ENCODE results near the gene TMEM190. TPM values are rescaled to one million over a fixed set of nuclear protein-coding genes. Genes with fewer than 3 reads are reported as not detected.
"Not testable (repeated sequence)": the region's sequence is repeated elsewhere in the genome, so short reads cannot be mapped to it uniquely, and the experiment has no call there.

TMEM190 gene
- polyA plus RNA-seq = not detected

- Mint-ChIP-seq H3K4me1 (no peaks in the 10 kb centered on the region), H3K4me3 (no peak within 1 kb of the TSS), H3K9me3 (no peaks in the 10 kb centered on the region), H3K27ac (no peak within 1 kb of the TSS), H3K36me3 (peaks cover 0 to 2% (median 0%) of the 10 kb centered on the region in 3 donors), H3K27me3 (ENCODE audit: low read depth in 3 of 3) (peaks cover 6 to 14% (median 7%) of the 10 kb centered on the region in 3 donors)
- no peak for DNase-seq
Observed at GRCh38 chr19:55376241-55376933, at the start of gene TMEM190. TMEM190 (plus strand) TSS chr19:55376826; CDS start chr19:55376854, 28 bp downstream.

- H3K4me1 Mint-ChIP-seq, H3K4me3 Mint-ChIP-seq, H3K9me3 Mint-ChIP-seq, H3K27ac Mint-ChIP-seq, H3K36me3 Mint-ChIP-seq, DNase-seq: not testable (repeated sequence)
- H3K27me3 Mint-ChIP-seq (ENCODE audit: low read depth in 3 of 3) = peaks cover 3 to 11% (median 10%) of the 10 kb centered on the region in 3 donors
Observed at GRCh38 chr19:55328774-55329318, 47.8 kb upstream of the TMEM190 start.

- not testable (repeated sequence) for H3K27ac Mint-ChIP-seq
Observed at GRCh38 chr19:55329791-55330190, 46.8 kb upstream of the TMEM190 start.

GRCh38 chr19:55333870-55334269 is 42.8 kb upstream of the TMEM190 start:
- peaks cover 19 to 20% (median 20%) of the 10 kb centered on the region in 3 donors for H3K27me3 Mint-ChIP-seq (ENCODE audit: low read depth in 3 of 3)
- H3K4me3 Mint-ChIP-seq = no peak overlapping the region
- peaks cover 6 to 8% of the 10 kb centered on the region in 2 donors for H3K4me1 Mint-ChIP-seq
- no peaks in the 10 kb centered on the region for H3K9me3 Mint-ChIP-seq
- no peak for DNase-seq
- H3K36me3 Mint-ChIP-seq = no peaks in the 10 kb centered on the region
- H3K27ac Mint-ChIP-seq = no peak overlapping the region

More at GRCh38 chr19:55329791-55330190, 46.8 kb upstream of the TMEM190 start:
- H3K36me3 Mint-ChIP-seq, H3K4me3 Mint-ChIP-seq, DNase-seq, H3K4me1 Mint-ChIP-seq, H3K9me3 Mint-ChIP-seq: not testable (repeated sequence)
- H3K27me3 Mint-ChIP-seq (ENCODE audit: low read depth in 3 of 3) = peaks cover 0 to 10% (median 10%) of the 10 kb centered on the region in 3 donors

GRCh38 chr19:55336101-55336500 is 40.5 kb upstream of the TMEM190 start:
- Mint-ChIP-seq H3K9me3 (no peaks in the 10 kb centered on the region), H3K36me3 (no peaks in the 10 kb centered on the region), H3K27me3 (ENCODE audit: low read depth in 3 of 3) (peaks cover 22 to 29% (median 28%) of the 10 kb centered on the region in 3 donors), H3K27ac (no peak overlapping the region), H3K4me1 (peaks cover 22 to 27% of the 10 kb centered on the region in 2 donors), H3K4me3 (no peak overlapping the region)
- DNase-seq = no peak

- Mint-ChIP-seq H3K9me3 (no peaks in the 10 kb centered on the region), H3K36me3 (no peaks in the 10 kb centered on the region), H3K4me3 (peak within 1 kb of the TSS; percentile 92 to 99 (median 96)), H3K27me3 (ENCODE audit: low read depth in 3 of 3) (peaks cover 22 to 29% (median 22%) of the 10 kb centered on the region in 3 donors), H3K27ac (peak within 1 kb of the TSS; percentile 97 to 100 (median 99)), H3K4me1 (peaks cover 27 to 34% of the 10 kb centered on the region in 2 donors)
- DNase-seq = peak; percentile 100
Observed at GRCh38 chr19:55339105-55339888, 37.3 kb upstream of the TMEM190 start, which contains the start of gene KMT5C. KMT5C (plus strand) TSS chr19:55339876; CDS start chr19:55341937, 2,061 bp downstream.

- Mint-ChIP-seq H3K27ac (peak overlapping the region; percentile 97 to 100 (median 99)), H3K4me3 (peak overlapping the region; percentile 92 to 99 (median 96)), H3K4me1 (peaks cover 27 to 34% of the 10 kb centered on the region in 2 donors), H3K9me3 (no peaks in the 10 kb centered on the region), H3K27me3 (ENCODE audit: low read depth in 3 of 3) (peaks cover 20 to 29% (median 22%) of the 10 kb centered on the region in 3 donors), H3K36me3 (no peaks in the 10 kb centered on the region)
- no peak for DNase-seq
Observed at GRCh38 chr19:55339889-55340783, 36.5 kb upstream of the TMEM190 start.

- Mint-ChIP-seq H3K4me1 (peaks cover 27 to 34% of the 10 kb centered on the region in 2 donors), H3K4me3 (peak overlapping the region; percentile 82 to 99 (median 88)), H3K27ac (peak overlapping the region in 5 of 6 donors; percentile 93 to 100 (median 96)), H3K36me3 (no peaks in the 10 kb centered on the region), H3K27me3 (ENCODE audit: low read depth in 3 of 3) (peaks cover 19 to 29% (median 26%) of the 10 kb centered on the region in 3 donors), H3K9me3 (no peaks in the 10 kb centered on the region)
- no peak for DNase-seq
Observed at GRCh38 chr19:55340784-55341147, 35.9 kb upstream of the TMEM190 start.

GRCh38 chr19:55341171-55341588 is 35.4 kb upstream of the TMEM190 start:
- H3K27ac Mint-ChIP-seq = peak overlapping the region in 5 of 6 donors; percentile 93 to 100 (median 96)
- peak overlapping the region; percentile 82 to 99 (median 88) for H3K4me3 Mint-ChIP-seq
- H3K4me1 Mint-ChIP-seq = peaks cover 27 to 34% of the 10 kb centered on the region in 2 donors
- H3K9me3 Mint-ChIP-seq = no peaks in the 10 kb centered on the region
- DNase-seq = no peak
- no peaks in the 10 kb centered on the region for H3K36me3 Mint-ChIP-seq
- H3K27me3 Mint-ChIP-seq (ENCODE audit: low read depth in 3 of 3) = peaks cover 19 to 29% (median 24%) of the 10 kb centered on the region in 3 donors

- H3K4me1 Mint-ChIP-seq = peaks cover 27 to 34% of the 10 kb centered on the region in 2 donors
- H3K4me3 Mint-ChIP-seq = peak overlapping the region; percentile 51 to 72 (median 53)
- H3K36me3 Mint-ChIP-seq = no peaks in the 10 kb centered on the region
- H3K27ac Mint-ChIP-seq = peak overlapping the region in 5 of 6 donors; percentile 66 to 100 (median 86)
- H3K27me3 Mint-ChIP-seq (ENCODE audit: low read depth in 3 of 3) = peaks cover 19 to 29% (median 21%) of the 10 kb centered on the region in 3 donors
- no peak for DNase-seq
- no peaks in the 10 kb centered on the region for H3K9me3 Mint-ChIP-seq
Observed at GRCh38 chr19:55341595-55342531, 34.8 kb upstream of the TMEM190 start.

- H3K27me3 Mint-ChIP-seq (ENCODE audit: low read depth in 3 of 3) = peaks cover 3 to 10% (median 3%) of the 10 kb centered on the region in 3 donors
- peaks cover 19 to 24% of the 10 kb centered on the region in 2 donors for H3K4me1 Mint-ChIP-seq
- DNase-seq = no peak
- no peaks in the 10 kb centered on the region for H3K36me3 Mint-ChIP-seq
- no peak overlapping the region for H3K4me3 Mint-ChIP-seq
- no peak overlapping the region for H3K27ac Mint-ChIP-seq
- H3K9me3 Mint-ChIP-seq = no peaks in the 10 kb centered on the region
Observed at GRCh38 chr19:55344444-55344843, 32.2 kb upstream of the TMEM190 start.
